Measurements from ENCODE around the gene YAF2. TPM values are rescaled to one million over a fixed set of nuclear protein-coding genes. Genes with fewer than 3 reads are reported as not detected.

Gene YAF2
- total and polyA plus RNA-seq, 2 of the 13 experiments (the other 11 are each of a cell fraction or from before 2014, with no cell fraction given) = 8.4 to 11.7 TPM

DNA sequence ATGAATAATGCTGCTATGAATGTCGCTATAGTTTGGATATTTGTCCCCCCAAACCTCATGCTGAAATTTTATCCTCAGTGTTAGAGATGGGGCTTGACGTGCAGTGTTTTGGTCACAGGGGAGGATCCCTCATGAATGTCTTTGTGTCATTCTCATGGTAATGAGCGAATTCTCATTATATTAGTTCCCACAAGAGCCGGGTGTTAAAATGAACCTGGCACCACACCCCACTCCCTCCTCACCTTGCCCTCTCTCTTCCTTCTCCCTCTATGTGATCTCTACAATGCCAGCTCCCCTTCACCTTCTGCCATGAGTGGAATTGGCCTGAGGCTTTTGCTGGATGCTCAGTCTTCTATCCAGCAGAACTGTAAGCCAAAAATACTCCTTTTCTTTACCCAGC is 37.5 kb upstream of the YAF2 start (continued):
- TF ChIP-seq TCF12 (IDR thresholded peaks at IDR 0.05) (no peak), TCF12 (CRISPR knock-in tag; IDR thresholded peaks at IDR 0.05) (no peak), ATF1 (CRISPR knock-in tag; IDR thresholded peaks at IDR 0.05) (no peak), SKI (IDR thresholded peaks at IDR 0.05; ENCODE audit: partially characterized antibody) (no peak)

DNA sequence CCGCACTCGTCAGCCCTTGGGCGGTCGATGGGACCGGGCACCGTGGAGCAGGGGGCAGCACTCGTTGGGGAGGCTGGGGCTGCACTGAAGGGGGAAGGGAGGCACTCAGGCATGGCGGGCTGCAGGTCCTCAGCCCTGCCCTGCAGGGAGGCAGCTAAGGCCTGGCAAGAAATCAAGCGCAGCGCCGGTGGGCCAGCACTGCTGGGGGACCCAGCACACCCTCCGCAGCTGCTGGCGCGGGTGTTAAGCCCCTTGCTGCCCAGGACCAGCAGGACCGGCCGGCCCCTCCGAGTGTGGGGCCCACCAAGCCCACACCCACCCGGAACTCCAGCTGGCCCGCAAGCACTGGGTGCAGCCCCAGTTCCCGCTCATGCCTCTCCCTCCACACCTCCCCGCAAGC is 35.7 kb upstream of the YAF2 start:
- in situ Hi-C loops (cut with HindIII; ENCODE audit: extremely low pct_ligation_motif_present, low pct_unique_long_range_greater_than_20kb) = no loop called here

More for the DNA sequence above, 35.7 kb upstream of the YAF2 start:
- no peaks in the 10 kb centered on the region for H3K79me2 ChIP-seq (ENCODE audit: insufficient read depth, low read length)
- CTCF ChIA-PET (ENCODE audit: low intra/inter-chr PET ratio, low total read pairs) = no interaction called here
- FAIRE-seq = no peak
- no peaks in the 10 kb centered on the region for H3K36me3 ChIP-seq (replicated peaks in 1 of 2; ENCODE audit: control insufficient read depth in 1 of 2, insufficient read depth in 2 of 2, low read length in 2 of 2)
- no peak overlapping the region for H3K4me3 ChIP-seq (replicated peaks in 1 of 3; ENCODE audit: insufficient read depth in 1 of 3, low read depth in 2 of 3, low read length in 3 of 3)
- WGBS (ENCODE audit: low lambda C conversion rate) = 100% methylated on average over 4 of the region's 21 CpGs
- no peaks in the 10 kb centered on the region; a peak in 2 of 5 replicates for H3K27me3 ChIP-seq (ENCODE audit: control insufficient read depth in 1 of 2, insufficient read depth in 2 of 2, low read length in 2 of 2)
- H3K9me3 ChIP-seq (ENCODE audit: low read length) = no peaks in the 10 kb centered on the region
- H3K27ac ChIP-seq (ENCODE audit: extremely low read length, insufficient read depth, low read length) = no peak overlapping the region
- no peak for ATAC-seq
- intact Hi-C loops (cut with micrococcal nuclease; ENCODE audit: unreplicated experiment) = no loop called here
- no peak for DNase-seq (ENCODE audit: low spot score)
- H4K20me1 ChIP-seq (ENCODE audit: insufficient read depth, low read length) = no peaks in the 10 kb centered on the region
- POLR2A ChIA-PET = no interaction called here
- H3K4me1 ChIP-seq (ENCODE audit: insufficient read depth, low read length) = no peaks in the 10 kb centered on the region
- TF ChIP-seq FLYWCH1 (CRISPR knock-in tag; IDR thresholded peaks at IDR 0.05) (no peak), ZNF317 (CRISPR knock-in tag; IDR thresholded peaks at IDR 0.05) (no peak), JDP2 (CRISPR knock-in tag; IDR thresholded peaks at IDR 0.05; ENCODE audit: borderline replicate concordance) (no peak), ZNF234 (CRISPR knock-in tag; conservative IDR thresholded peaks at IDR 0.05) (no peak)
- TF ChIP-seq, protein P1, sequence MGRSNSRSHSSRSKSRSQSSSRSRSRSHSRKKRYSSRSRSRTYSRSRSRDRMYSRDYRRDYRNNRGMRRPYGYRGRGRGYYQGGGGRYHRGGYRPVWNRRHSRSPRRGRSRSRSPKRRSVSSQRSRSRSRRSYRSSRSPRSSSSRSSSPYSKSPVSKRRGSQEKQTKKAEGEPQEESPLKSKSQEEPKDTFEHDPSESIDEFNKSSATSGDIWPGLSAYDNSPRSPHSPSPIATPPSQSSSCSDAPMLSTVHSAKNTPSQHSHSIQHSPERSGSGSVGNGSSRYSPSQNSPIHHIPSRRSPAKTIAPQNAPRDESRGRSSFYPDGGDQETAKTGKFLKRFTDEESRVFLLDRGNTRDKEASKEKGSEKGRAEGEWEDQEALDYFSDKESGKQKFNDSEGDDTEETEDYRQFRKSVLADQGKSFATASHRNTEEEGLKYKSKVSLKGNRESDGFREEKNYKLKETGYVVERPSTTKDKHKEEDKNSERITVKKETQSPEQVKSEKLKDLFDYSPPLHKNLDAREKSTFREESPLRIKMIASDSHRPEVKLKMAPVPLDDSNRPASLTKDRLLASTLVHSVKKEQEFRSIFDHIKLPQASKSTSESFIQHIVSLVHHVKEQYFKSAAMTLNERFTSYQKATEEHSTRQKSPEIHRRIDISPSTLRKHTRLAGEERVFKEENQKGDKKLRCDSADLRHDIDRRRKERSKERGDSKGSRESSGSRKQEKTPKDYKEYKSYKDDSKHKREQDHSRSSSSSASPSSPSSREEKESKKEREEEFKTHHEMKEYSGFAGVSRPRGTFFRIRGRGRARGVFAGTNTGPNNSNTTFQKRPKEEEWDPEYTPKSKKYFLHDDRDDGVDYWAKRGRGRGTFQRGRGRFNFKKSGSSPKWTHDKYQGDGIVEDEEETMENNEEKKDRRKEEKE (IDR thresholded peaks at IDR 0.05) = no peak
- no TSS peak for BruUV-seq (replicated peaks)
- no peak overlapping the region for H3K9ac ChIP-seq (ENCODE audit: insufficient read depth, low read depth, low read length)
- no peak overlapping the region for H2AFZ ChIP-seq (ENCODE audit: low read length)
- H3K4me2 ChIP-seq (ENCODE audit: low read depth, low read length) = no peak overlapping the region

All from HepG2 (cell line).